ENCODE data around the gene TRIM54.

DNA sequence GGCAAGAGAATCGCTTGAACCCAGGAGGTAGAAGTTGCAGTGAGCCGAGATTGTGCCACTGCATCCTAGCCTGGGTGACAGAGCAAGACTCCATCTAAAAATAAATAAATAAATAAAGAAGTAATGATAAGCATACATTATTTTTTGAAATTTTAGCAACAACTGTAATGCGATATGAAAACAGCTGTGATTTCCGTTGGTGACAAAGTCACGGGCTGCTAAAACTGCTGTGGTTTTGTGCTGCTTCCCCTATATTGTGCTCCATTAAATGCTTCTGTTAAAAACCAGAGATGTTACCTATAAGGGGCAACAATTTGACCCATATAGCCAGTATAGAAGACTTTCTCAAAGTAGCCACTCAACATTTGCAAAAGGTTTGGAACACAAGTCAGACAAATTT is 8.3 kb downstream of the TRIM54 start:
- TF ChIP-seq ZNF274 (IDR thresholded peaks at IDR 0.05; ENCODE audit: low read depth, low read length) (no peak), SUZ12 (IDR thresholded peaks at IDR 0.05; ENCODE audit: extremely low read depth, insufficient read depth, insufficient read length) (no peak)

Measured in NT2/D1 (cell line).